Fibroblast of skin of left quadriceps (primary cell): ENCODE data around the gene AGBL1.

Experiments used
- DNase-seq, 2 experiments: peaks; one replicate each; pipeline ENCODE4 v3.0.0-alpha.2; 2013; ENCODE audit warnings: low read depth in 2 of 2

AGBL1 gene

GRCh38 chr15:86590461-86590860, 510.8 kb downstream of the AGBL1 start:
- DNase-seq = no peak

- no peak for DNase-seq
Measured at GRCh38 chr15:86591158-86591557, 511.5 kb downstream of the AGBL1 start.

GRCh38 chr15:86591994-86592735, 512.5 kb downstream of the AGBL1 start:
- no peak for DNase-seq

- DNase-seq = no peak
Measured at GRCh38 chr15:86595741-86596140, 516.1 kb downstream of the AGBL1 start.

- no peak for DNase-seq
Measured at GRCh38 chr15:86603466-86603865, 523.8 kb downstream of the AGBL1 start.

- DNase-seq = peak in 1 of 2 experiments; percentile 10
Measured at GRCh38 chr15:86608461-86609205, 529.0 kb downstream of the AGBL1 start.

- DNase-seq = no peak
Measured at GRCh38 chr15:86609275-86609674, 529.6 kb downstream of the AGBL1 start.

- DNase-seq = no peak
Measured at GRCh38 chr15:86610038-86610437, 530.4 kb downstream of the AGBL1 start.

GRCh38 chr15:86611417-86612040, 531.9 kb downstream of the AGBL1 start:
- DNase-seq = no peak

GRCh38 chr15:86615411-86615810, 535.7 kb downstream of the AGBL1 start:
- no peak for DNase-seq

GRCh38 chr15:86615816-86616215, 536.1 kb downstream of the AGBL1 start:
- DNase-seq = no peak

GRCh38 chr15:86616771-86617170, 537.1 kb downstream of the AGBL1 start:
- no peak for DNase-seq

GRCh38 chr15:86620157-86620556, 540.5 kb downstream of the AGBL1 start:
- no peak for DNase-seq

- no peak for DNase-seq
Measured at GRCh38 chr15:86620641-86621349, 541.1 kb downstream of the AGBL1 start.

GRCh38 chr15:86623236-86623635, 543.6 kb downstream of the AGBL1 start:
- DNase-seq = no peak

GRCh38 chr15:86624261-86625036, 544.8 kb downstream of the AGBL1 start:
- DNase-seq = peak; percentile 57

GRCh38 chr15:86629409-86630356, 550.0 kb downstream of the AGBL1 start:
- no peak for DNase-seq

GRCh38 chr15:86630946-86631345, 551.3 kb downstream of the AGBL1 start:
- no peak for DNase-seq

- DNase-seq = no peak
Measured at GRCh38 chr15:86634146-86634545, 554.5 kb downstream of the AGBL1 start.

GRCh38 chr15:86634992-86635638, 555.4 kb downstream of the AGBL1 start:
- DNase-seq = no peak
